Brain pericyte (primary cell): Measurements from ENCODE around the gene SCAANT1.

Experiments used
- DNase-seq: peaks from one replicate; pipeline ENCODE4 v3.0.0-alpha.2; 2012; ENCODE audit warnings: low read depth, low spot score

The SCAANT1 gene

DNA sequence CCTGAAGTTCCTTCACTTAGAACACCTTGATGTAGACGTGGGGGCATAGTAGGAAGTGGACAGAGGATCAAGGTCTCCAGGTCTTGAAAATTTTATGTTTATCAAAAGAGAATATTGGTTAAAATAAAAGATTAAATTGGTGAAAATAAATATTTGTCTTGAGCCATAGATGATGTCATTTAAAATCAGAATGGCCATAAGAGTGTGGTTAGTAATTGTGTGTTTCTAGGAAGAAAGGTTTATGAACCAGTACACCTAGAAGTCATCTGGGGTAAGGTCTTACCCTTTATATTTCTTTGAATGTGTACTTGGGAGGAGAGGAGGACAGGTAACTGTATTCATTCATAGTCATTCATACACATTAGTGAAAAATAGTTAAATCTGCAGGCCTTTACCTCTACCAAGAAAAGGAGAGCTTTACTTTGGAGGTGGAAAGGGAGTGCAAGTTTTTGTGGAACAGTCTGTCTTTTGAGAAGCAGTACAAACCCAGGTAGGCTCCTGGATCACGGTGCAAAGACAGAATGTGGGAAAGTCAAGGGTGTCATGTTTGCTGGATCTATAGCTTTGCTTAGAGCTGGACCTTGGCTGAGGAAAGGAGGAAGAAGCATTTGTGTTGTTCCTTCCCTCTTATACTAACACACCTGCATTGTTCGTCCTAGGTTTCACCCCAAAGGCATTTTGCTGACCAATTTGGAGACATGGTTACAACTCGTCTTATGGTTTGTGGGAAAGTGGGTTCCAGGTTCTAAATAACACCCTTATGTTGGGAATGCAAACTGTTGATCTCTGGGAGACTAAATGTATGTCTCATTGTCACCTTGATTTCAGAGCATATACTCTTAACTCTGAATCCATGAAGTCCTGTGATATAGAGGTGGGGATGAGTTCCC is 6.2 kb downstream of the SCAANT1 start:
- DNase-seq: no peak

DNA sequence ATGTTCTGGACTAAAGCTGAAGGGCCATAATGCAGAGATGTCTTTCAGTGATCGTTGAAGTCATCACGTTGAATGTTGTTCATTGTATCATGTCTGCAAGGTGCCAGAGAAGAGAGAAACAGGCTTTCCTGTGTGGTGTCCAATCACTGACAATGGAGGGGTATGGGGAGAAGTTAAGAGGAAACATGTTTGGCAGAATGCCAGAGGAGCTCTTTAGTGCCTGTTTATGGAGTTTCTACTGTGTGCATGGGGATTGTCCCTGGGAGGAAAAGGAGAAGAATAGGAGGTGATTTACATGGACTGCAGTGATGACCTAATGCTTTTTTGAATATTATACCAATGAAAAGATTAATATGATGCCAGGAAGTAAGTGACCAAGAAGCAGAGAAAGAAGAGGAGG is 11.7 kb downstream of the SCAANT1 start:
- DNase-seq: no peak

DNA sequence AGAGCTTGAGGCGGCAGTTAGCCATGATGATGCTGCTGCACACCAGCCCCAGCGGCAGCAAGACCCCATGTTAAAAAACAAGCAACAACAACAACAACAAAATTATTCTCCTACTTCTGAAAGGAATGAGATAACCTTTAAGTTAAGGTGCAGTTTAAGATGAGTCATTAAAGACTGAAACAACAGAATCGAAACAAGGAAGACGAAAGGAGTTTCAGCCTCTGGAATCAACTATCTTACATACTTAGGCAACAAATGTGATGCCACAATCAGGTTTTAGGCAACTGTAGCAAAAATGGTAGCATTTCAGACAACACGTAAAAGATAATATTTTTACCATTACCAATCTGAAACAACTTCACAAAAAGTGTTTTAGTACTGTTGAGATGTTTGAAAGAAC is 12.2 kb downstream of the SCAANT1 start:
- no peak for DNase-seq

DNA sequence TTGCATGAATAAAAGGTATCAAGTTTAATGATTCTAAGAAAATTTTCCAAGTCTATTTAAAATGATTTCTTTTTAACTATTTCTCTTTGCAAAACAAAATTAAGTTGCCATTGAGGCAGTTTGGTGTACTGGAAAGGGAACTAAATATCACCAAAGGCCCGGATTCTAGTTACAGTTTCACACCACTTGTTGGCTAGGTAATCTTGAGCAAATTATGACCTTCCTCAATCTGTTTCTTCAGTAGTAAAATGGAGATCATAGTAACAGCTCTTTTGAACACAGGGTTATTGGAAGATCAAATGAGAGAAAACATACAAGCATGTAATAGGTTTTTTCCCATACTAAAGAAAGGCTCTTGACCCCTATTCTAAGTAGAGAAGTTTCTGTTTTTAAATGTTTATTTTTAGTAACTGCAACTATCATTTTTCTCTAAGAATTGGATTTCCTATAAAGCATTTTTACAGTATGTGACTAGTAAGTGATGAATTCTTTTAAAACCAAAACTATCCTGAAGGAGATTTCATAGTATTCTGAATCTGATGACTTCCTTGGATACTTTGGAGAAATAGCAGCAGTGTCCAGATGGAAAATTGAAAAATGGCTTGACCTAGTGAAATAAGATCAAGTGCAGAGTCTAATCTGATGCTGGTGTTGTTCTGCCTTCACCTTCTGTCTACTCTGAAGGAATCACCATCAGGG is 15.7 kb downstream of the SCAANT1 start:
- no peak for DNase-seq

DNA sequence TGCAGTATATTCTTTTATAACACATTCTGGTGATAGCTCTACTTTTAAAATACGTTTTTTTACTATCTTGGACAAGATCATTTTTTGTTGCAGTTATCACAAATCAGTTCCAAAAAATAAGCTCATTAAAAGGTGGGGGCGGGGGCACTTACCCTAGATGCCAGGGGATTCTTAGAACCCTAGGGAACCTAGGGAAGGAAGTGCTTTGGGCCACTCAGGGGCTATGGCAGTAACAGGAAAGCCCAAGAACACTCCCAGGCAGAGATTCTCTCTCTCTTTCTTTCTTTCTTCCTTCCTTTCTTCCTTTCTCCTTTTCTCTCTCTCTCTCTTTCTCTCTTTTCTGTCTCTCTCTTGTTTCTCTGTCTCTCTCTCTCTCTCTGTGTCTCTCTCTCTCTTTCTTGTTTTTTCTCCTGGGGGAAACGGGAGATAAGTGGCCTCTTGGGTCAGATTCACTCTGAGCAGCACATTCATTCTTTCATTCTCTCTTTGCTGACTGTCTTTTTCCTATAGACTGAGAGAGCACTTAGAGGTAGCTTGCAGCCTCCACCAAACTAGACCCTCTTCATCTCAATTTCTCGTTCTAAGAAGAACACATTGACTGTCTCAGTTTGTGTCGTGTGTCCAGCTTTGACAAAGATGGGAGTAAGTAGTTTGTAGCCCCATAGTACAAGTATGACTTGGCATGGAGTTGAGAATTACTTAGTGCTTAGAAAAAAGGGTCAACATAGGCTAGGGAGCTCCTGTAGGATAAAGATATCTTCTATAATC is 16.6 kb downstream of the SCAANT1 start:
- DNase-seq: no peak

DNA sequence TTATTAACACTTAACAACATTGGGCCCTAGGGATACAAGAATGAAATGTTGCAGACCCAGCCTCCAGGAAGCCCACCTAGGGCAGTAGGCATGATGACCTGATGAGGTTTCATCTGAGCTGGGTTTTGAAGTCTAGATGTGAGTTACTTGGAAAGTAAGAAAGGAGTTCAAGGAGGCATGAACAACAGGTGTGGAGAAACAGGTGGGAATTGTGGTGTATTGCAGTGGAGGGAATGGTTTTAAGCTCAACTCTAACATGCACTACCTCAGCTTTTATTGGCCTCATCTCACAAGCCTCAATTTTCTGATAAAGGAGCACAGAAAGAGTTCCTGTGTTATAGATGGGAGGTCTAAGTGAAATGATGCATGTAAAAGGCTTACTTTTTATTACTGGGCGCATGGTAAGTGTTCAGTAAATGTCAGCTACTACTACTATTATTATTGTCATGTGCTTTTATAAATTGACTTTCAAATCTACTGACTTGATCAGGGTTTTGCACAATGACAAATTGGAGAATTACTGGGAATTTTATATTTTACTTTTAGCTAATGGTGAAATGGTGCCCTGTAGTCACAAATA is 19.3 kb downstream of the SCAANT1 start:
- no peak for DNase-seq

DNA sequence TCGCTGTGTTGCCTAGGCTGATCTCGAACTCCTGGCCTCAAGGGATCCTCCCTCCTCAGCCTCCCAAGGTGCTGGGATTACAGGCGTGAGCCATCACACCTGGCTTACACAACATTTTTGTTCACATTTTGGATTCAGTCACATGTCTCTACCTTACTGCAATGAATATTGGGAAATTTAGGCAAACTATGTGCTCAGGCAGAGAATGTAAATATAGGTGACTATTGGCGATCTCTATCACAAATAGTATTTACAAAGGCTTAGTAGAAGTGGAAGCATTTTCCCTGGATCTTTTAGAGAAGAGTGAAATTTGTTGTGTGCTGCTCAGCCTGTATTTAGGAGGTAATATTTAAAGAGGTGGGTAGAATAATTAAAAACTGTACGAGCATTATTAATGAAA is 20.7 kb downstream of the SCAANT1 start:
- DNase-seq: no peak

DNA sequence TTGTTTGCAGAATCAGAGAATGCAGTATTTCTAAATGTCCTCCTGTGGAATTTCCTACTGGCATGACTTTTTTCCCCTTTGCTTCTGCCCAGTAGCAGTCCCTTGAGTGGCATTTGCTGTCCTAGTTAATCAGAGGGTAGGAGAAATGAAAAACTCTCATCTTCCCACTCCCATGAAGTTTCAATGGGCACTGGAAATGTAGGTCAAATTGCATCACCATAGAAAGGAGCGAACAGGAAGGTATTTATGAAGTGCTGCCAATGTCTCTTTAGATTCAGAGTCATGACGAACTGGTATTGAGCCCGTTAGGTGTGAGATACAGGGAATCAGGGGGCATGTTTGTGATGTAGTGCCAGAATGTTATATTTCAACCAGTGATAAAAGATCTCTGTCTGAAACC is 25.3 kb downstream of the SCAANT1 start:
- DNase-seq: no peak

DNA sequence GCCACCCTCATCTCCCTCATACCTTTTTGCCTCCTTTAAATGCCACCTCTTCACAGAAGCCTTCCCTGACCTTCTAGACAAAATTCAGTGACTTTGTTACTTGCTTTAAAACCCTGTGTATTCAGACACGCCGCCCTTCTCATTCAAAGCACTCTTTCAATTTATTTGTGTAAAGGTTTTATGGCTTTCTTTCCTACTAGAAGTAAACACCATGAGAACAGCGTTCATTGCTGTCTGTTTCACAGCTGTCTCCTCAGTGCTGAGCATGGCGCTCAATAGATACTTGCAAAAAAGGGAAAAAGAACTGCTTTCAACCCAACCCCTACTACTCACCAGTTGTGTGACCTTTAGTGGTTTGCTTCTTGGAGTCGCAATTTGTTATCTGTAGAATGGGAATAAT is 31.5 kb downstream of the SCAANT1 start:
- DNase-seq: no peak

DNA sequence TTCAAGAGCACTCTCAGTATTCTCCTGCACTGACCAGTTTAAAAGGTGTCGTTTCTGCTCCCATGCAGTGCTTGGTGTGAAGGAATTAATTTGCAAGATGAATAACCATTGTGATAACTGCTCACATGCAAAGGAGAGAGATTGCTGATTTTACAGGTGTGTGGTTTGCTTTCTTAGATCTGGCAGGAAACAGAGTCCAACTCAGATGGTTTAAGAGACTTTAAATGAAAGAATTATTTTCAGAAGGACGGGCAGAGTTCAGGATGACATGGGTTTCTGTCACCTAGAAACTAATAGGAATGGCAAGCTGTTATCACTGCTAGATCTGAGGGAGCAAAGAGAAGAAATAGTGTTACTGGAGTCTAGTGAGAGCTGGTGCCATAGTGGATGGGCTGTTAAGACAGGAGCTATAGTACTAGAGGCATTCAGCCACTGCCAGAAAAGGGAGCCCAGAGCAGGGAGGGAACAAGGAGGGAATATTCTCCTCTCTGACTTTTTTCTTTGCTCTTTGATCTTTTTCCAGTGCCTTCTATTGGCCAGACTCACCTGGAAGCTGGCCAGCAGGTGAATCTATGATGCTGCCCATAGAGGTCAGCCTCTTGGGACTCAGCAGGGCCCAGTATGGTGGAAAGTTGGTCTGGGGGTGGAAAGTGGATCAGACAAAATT is 33.7 kb downstream of the SCAANT1 start:
- DNase-seq: no peak

DNA sequence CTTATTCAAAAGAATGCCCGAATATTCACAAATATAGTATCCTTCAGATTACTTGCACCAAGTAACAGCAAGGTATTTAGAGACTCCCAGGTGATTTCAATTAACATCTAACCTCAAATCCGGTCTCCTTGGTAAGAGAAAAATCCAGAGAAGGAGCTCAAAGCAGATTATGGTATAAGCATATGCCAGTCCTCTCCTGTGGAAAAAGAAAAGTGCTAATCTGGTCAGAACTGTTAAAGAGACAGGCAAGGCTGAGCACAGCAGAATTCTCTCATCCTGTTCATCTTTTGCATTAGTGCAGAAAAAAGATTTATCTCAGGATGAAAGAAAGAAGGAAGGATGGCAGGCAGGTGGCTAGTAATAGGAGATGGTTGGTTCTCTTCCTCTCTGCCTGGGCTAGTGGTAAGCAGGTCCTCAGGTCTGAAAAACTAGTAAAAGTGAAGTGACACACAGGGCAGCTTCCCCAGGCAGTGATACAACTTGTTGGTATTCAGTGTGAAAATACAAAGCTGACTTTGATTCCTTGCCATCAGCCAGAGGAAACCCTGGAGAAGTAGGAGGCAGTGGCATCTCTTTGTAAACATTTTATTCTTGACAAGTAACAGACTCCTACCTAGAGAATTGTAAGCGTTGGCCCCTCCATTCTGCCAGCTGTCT is 34.3 kb downstream of the SCAANT1 start:
- no peak for DNase-seq

DNA sequence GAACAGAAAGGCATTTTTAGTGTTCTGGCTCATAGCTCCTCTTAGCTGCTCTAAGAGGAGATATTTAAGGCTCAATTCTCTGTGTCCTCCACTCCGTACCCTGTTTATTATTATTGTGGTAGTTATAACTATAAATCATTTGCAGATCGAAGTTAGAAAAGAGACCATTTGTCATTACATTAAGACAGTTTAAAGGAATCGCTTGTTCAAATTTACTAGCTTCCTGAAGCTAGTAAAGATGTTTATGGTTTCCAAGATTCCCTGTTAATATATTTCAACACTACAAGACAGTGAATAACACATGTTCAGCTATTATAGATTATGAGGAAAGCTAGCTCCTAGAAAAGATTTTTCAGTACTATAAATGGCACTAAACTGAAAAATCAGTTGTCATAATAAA is 35.9 kb downstream of the SCAANT1 start:
- DNase-seq: no peak

DNA sequence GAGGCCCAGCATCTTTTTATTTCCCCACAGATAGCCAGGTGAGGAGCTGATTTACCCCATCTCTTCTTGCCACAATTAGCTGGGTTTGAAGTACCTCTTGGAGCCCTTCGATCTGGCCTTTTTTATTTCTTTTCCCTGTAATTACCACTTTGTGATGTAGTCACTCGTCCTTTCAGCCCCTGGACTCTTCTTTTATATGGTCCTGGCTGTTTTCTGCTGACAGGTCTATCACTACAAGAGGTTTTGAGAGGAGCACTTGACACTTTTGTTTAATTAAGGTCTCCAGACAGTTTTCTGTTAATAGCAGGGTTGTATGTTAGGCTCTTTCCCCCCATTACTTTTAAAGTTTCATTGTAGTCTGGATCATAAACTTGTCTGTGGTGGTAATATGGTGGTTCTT is 36.7 kb downstream of the SCAANT1 start:
- no peak for DNase-seq

DNA sequence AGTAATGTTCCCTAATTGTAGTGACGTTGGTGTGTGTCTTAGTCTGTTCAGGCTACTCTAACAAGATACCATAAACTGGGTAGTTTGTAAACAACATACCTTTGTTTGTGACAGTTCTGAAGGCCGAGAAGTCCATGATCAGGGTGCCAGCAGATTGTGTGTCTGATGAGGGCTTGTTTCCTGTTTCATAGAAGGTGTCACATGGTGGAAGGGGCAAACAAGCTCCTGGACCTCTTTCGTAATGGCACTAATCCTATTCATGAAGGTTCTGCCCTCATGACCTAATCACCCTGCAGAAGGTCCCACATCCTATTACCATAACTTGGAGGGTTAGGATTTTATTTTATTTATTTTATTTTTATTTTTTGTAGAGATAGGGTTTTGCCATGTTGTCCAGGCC is 37.4 kb downstream of the SCAANT1 start:
- no peak for DNase-seq

DNA sequence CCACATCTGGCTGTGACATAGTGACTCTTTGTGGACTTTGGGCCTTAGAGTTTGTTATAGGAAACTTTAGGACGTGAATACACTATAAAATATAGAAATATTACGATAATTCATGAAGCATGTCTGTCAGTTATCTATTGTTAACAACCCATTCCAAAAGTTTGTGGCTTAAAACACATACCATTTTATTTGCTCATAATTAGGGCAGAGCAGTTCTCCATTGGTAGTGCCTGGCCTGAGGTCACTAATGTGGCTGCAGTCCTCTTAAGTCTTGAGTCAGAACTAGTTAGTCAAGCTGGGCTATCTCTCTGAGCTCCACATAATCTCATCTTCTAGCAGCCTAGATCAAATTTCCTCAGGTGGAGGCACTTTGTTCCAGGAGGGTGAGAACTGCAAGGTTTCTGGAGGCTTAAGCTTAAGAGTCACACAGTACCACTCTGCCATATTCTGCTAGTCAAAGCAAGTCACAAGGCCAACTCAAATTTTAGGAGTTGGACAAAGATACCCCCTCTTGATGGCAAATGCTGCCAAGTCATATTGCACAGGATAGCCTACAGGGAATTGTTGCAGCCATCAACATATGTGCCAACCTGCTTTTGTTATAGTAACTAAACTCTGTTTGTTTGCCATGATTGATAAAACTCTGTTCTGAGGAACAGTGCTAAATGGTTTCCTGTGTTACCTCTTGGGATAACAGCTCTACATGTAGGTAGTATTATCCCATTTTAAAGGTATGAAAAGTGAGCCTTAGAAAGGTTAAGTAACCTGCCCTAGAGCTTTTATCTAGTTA is 39.9 kb downstream of the SCAANT1 start:
- no peak for DNase-seq

DNA sequence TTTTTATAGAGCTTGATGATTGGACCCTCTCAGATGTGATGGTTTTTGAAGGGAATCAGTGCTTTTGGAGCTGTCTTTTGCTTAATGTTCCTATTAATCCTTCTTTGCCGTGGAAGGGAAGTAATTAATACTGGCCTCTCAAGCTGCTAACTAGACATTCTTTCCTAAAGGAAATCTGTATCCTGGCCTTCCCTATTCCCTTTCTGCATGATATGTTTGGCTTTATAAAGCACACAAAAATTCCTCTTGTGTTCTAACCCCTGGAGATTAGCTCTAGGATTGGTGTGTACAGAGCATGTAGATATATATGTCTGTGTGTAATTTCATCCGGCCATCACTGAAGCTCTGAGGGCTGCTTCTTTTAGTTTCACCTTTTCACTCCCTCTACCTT is 41.6 kb downstream of the SCAANT1 start:
- no peak for DNase-seq

DNA sequence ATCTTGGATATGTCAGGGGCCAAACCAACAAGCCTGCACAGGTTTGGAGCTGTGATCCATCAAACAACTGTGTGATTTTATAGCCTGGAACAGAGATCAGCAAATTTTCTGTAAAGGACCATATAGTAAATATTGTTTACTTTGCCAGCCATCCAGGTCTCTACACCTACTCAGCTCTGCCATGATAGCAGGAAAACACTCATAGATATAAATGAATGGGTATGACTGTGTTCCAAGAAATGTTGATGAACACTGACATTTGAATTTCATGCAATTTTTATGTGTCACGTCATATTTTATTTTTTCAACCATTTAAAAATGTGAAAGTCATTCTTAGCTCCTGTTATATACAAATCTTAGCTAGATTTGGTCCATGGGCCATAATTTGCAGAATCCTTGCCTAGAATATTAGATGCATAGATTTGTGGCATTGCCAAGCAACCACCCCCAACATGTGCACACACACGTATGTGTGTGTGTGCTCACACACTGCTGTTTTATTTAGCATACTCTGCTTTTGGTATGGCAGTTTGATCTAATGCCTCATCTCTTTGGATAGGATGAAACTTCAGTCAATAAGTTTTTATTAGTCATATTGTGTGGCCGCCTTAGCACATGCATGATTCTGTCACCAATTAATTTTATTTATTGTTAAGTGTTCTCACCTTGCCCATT is 42.1 kb downstream of the SCAANT1 start:
- no peak for DNase-seq

DNA sequence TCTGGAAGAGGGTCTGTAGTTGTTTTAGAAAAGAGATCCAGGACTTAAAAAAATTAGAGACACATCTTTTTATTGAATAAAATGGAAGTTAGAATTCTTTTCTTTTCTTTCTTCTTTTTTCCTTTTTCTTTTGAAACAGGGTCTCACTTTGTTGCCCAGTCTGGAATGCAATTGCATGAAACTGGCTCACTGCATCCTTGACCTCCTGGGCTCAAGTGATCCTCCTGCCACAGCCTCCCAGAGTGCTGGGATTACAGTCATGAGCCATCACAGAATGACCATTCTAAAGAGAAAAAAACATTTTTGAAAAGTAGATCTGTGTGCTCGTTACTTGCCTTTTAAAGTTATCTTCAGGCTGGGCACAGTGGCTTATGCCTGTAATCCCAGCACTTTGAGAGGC is 45.0 kb downstream of the SCAANT1 start:
- no peak for DNase-seq

DNA sequence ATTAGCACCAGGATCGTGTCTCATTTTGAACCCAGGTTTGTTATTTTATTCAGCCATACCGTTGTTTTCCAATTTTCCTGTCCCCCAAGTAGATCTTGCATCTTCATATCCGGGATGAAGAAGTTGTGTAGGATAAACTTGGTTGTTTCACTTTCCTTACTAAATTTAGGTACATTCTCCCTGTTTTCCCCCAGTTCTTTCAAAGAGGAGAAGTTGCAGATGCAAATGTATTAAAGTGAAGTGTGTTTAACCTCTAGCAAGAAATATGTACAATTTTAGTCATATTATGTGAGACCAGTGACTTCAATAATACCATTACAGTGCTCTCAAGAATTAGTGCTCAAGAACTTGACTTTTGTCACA is 47.2 kb downstream of the SCAANT1 start:
- no peak for DNase-seq
